K562 (cell line): ENCODE data around the gene GGTLC2. TPM values are rescaled to one million over a fixed set of nuclear protein-coding genes. Genes with fewer than 3 reads are reported as not detected.
"Not testable (repeated sequence)": the region's sequence is repeated elsewhere in the genome, so short reads cannot be mapped to it uniquely, and the experiment has no call there.

ENCODE experiments used
- HDAC8 ChIP-seq: fragments of 450-650 bp; IDR thresholded peaks from 2 replicates; pipeline ENCODE4 v1.6.1; 2016; ENCODE audit warnings: mild to moderate bottlenecking, missing genetic modification characterization, moderate library complexity, missing compliant biosample characterization
- HIVEP1 ChIP-seq: fragments of 250-450 bp; sonication (Bioruptor Pico); IDR thresholded peaks from 2 replicates; pipeline ENCODE4 v1.4.0; 2020; ENCODE audit warnings: mild to moderate bottlenecking
- MAZ ChIP-seq, 2 experiments: fragments of 450-650 bp in 1 of 2; sonication (generic) in 1 of 2; formaldehyde crosslinking; IDR thresholded peaks in 1 of 2; conservative IDR thresholded peaks in 1 of 2; 2 replicates each; pipeline versions ENCODE4 v1.4.0 to v1.5.0; 2020; ENCODE audit warnings: mild to moderate bottlenecking in 1 of 2, missing genetic modification reagents in 1 of 2
- NR4A1 ChIP-seq, 2 experiments: fragments of 250-450 bp in 1 of 2; fragments of 450-650 bp in 1 of 2; sonication (Bioruptor Pico) in 1 of 2; IDR thresholded peaks; 2 replicates each; pipeline versions ENCODE4 v1.4.0 to v1.6.1; 2016 to 2020; ENCODE audit warnings: mild to moderate bottlenecking in 2 of 2, missing compliant biosample characterization in 1 of 2, missing genetic modification characterization in 1 of 2, moderate library complexity in 1 of 2
- TEAD4 ChIP-seq, 2 experiments: sonication (generic) in 1 of 2; formaldehyde crosslinking in 1 of 2; IDR thresholded peaks; 2 replicates each; pipeline versions ENCODE4 v1.6.1 to v1.8.0; 2012 to 2022; ENCODE audit warnings: borderline replicate concordance in 1 of 2, inconsistent platforms in 1 of 2, low read length in 1 of 2, mild to moderate bottlenecking in 1 of 2, missing genetic modification reagents in 1 of 2
- ZNF57 ChIP-seq: fragments of 450-650 bp; formaldehyde crosslinking; IDR thresholded peaks from 2 replicates; pipeline ENCODE4 v1.4.0; 2020; ENCODE audit warnings: mild to moderate bottlenecking, moderate library complexity
- ZNF764 ChIP-seq: fragments of 250-450 bp; sonication (Bioruptor Pico); IDR thresholded peaks from 2 replicates; pipeline ENCODE4 v1.4.0; 2020; ENCODE audit warnings: low read depth, mild to moderate bottlenecking, moderate library complexity
- polyA plus RNA-seq, 8 experiments: library from polyadenylated mRNA; depleted of rRNA in 4 of 8; stranded (reverse) in 5 of 8; unstranded in 3 of 8; fragments of >200 nt; fragmentation: Nextera tagmentation in 2 of 8; fragmentation: Illumina TruSeq in 1 of 8; extraction: Ambion mirVana in 2 of 8; extraction: Trizol in 1 of 8; gene quantifications; 2 replicates each; pipeline versions ENCODE4 v1.2.1 to v1.2.3, GENCODE V29; 2011 to 2014; ENCODE audit warnings: inconsistent platforms in 1 of 8, missing spikeins in 1 of 8
- total RNA-seq, 7 experiments: library from RNA; depleted of rRNA in 6 of 7; stranded (reverse); fragments of >200 nt in 6 of 7; fragmentation: Illumina TruSeq in 2 of 7; extraction: Trizol in 2 of 7; gene quantifications; 2 replicates each; pipeline versions ENCODE4 v1.2.1 to v1.2.3, GENCODE V29; 2011 to 2021; ENCODE audit warnings: low replicate concordance in 1 of 7
- TF ChIP-seq, protein P1 (sequence below): fragments of 250-450 bp; sonication (Bioruptor Pico); IDR thresholded peaks from 2 replicates; pipeline ENCODE4 v1.4.0; 2020
- TF ChIP-seq, protein P2 (sequence below): fragments of 250-450 bp; sonication (Bioruptor Pico); IDR thresholded peaks from 2 replicates; pipeline ENCODE4 v1.4.0; 2020; ENCODE audit warnings: borderline replicate concordance
- TF ChIP-seq, protein P3 (sequence below), 3 experiments: fragments of 200-800 bp in 1 of 3; fragments of 250-450 bp in 1 of 3; fragments of 450-650 bp in 1 of 3; sonication (Bioruptor Pico) in 1 of 3; sonication (Bioruptor generic) in 1 of 3; formaldehyde crosslinking in 1 of 3; IDR thresholded peaks; 2 replicates each; pipeline versions ENCODE4 v1.6.1 to v1.8.0; 2016 to 2022; ENCODE audit warnings: mild to moderate bottlenecking in 2 of 3, missing genetic modification characterization in 2 of 3, missing compliant biosample characterization in 1 of 3, moderate library complexity in 1 of 3

The GGTLC2 gene
- total and polyA plus RNA-seq, 9 of the 15 experiments (the other 6 are each of a cell fraction or from before 2014, with no cell fraction given): not detected

DNA sequence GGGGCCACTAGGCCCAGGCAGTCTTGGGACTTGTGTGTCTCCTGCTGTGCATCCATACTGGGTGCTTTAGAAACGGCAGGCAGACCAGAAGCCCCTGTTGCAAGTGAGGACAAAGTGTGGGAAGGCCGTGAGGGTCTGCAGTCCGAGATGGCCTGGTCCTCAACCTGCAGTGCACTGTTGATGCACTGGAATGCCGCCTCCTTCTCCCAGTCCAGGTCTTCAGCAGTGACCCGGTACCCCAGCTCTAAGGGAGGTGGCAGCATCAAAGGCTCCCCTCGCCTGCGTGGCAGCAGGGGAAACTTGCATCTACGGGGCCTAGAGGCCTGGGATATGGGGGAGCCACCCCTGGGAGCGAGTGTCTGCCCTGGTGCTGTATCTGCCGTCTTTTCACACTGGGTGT, 2.2 kb upstream of the GGTLC2 start (continued):
- TF ChIP-seq, protein P1, sequence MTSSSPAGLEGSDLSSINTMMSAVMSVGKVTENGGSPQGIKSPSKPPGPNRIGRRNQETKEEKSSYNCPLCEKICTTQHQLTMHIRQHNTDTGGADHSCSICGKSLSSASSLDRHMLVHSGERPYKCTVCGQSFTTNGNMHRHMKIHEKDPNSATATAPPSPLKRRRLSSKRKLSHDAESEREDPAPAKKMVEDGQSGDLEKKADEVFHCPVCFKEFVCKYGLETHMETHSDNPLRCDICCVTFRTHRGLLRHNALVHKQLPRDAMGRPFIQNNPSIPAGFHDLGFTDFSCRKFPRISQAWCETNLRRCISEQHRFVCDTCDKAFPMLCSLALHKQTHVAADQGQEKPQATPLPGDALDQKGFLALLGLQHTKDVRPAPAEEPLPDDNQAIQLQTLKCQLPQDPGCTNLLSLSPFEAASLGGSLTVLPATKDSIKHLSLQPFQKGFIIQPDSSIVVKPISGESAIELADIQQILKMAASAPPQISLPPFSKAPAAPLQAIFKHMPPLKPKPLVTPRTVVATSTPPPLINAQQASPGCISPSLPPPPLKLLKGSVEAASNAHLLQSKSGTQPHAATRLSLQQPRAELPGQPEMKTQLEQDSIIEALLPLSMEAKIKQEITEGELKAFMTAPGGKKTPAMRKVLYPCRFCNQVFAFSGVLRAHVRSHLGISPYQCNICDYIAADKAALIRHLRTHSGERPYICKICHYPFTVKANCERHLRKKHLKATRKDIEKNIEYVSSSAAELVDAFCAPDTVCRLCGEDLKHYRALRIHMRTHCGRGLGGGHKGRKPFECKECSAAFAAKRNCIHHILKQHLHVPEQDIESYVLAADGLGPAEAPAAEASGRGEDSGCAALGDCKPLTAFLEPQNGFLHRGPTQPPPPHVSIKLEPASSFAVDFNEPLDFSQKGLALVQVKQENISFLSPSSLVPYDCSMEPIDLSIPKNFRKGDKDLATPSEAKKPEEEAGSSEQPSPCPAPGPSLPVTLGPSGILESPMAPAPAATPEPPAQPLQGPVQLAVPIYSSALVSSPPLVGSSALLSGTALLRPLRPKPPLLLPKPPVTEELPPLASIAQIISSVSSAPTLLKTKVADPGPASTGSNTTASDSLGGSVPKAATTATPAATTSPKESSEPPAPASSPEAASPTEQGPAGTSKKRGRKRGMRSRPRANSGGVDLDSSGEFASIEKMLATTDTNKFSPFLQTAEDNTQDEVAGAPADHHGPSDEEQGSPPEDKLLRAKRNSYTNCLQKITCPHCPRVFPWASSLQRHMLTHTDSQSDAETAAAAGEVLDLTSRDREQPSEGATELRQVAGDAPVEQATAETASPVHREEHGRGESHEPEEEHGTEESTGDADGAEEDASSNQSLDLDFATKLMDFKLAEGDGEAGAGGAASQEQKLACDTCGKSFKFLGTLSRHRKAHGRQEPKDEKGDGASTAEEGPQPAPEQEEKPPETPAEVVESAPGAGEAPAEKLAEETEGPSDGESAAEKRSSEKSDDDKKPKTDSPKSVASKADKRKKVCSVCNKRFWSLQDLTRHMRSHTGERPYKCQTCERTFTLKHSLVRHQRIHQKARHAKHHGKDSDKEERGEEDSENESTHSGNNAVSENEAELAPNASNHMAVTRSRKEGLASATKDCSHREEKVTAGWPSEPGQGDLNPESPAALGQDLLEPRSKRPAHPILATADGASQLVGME (CRISPR knock-in tag): peak; percentile 76; the same call in 1 of the 2 replicates
- TF ChIP-seq HDAC8 (tag) (0 out of 2 replicates have a peak, but pooled peaks have one; percentile 75), TEAD4 (CRISPR knock-in tag; IDR thresholded peaks at IDR 0.05; ENCODE audit: borderline replicate concordance) (peak; percentile 33; the same call in 1 of the 2 replicates), MAZ (CRISPR knock-in tag; conservative IDR thresholded peaks at IDR 0.05 in 1 of 2, IDR thresholded peaks at IDR 0.05 in 1 of 2) (0 out of 4 replicates have a peak, but pooled peaks of 1 of the 2 experiments have one; percentile 28), ZNF764 (0 out of 2 replicates have a peak, but pooled peaks have one; percentile 37), HIVEP1 (CRISPR knock-in tag) (peak; percentile 7; the same call in 1 of the 2 replicates), NR4A1 (CRISPR knock-in tag; IDR thresholded peaks at IDR 0.05) (peak; percentile 49; the same call in 1 of the 2 replicates), ZNF57 (CRISPR knock-in tag) (peak; percentile 84; the same call in 1 of the 2 replicates)
- not testable (repeated sequence) for TF ChIP-seq TEAD4 (IDR thresholded peaks at IDR 0.05; ENCODE audit: low read length); NR4A1 (tag; IDR thresholded peaks at IDR 0.05)
- TF ChIP-seq, protein P2, sequence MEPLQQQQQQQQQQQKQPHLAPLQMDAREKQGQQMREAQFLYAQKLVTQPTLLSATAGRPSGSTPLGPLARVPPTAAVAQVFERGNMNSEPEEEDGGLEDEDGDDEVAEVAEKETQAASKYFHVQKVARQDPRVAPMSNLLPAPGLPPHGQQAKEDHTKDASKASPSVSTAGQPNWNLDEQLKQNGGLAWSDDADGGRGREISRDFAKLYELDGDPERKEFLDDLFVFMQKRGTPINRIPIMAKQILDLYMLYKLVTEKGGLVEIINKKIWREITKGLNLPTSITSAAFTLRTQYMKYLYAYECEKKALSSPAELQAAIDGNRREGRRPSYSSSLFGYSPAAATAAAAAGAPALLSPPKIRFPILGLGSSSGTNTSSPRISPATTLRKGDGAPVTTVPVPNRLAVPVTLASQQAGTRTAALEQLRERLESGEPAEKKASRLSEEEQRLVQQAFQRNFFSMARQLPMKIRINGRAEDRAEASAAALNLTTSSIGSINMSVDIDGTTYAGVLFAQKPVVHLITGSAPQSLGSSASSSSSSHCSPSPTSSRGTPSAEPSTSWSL (CRISPR knock-in tag): 0 out of 2 replicates have a peak, but pooled peaks have one; percentile 46
- TF ChIP-seq, protein P3, sequence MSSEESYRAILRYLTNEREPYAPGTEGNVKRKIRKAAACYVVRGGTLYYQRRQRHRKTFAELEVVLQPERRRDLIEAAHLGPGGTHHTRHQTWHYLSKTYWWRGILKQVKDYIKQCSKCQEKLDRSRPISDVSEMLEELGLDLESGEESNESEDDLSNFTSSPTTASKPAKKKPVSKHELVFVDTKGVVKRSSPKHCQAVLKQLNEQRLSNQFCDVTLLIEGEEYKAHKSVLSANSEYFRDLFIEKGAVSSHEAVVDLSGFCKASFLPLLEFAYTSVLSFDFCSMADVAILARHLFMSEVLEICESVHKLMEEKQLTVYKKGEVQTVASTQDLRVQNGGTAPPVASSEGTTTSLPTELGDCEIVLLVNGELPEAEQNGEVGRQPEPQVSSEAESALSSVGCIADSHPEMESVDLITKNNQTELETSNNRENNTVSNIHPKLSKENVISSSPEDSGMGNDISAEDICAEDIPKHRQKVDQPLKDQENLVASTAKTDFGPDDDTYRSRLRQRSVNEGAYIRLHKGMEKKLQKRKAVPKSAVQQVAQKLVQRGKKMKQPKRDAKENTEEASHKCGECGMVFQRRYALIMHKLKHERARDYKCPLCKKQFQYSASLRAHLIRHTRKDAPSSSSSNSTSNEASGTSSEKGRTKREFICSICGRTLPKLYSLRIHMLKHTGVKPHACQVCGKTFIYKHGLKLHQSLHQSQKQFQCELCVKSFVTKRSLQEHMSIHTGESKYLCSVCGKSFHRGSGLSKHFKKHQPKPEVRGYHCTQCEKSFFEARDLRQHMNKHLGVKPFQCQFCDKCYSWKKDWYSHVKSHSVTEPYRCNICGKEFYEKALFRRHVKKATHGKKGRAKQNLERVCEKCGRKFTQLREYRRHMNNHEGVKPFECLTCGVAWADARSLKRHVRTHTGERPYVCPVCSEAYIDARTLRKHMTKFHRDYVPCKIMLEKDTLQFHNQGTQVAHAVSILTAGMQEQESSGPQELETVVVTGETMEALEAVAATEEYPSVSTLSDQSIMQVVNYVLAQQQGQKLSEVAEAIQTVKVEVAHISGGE (CRISPR knock-in tag; IDR thresholded peaks at IDR 0.05): peak in 1 of 3 experiments; percentile 43; a peak in 1 of 6 replicates
